ENCODE data around the gene ITGB1BP1.

- TF ChIP-seq EZH2phosphoT487 (IDR thresholded peaks at IDR 0.05; ENCODE audit: borderline replicate concordance, low read depth, low read length) (no peak), CTCF (conservative IDR thresholded peaks at IDR 0.05; ENCODE audit: low read length) (no peak)
Observed at GRCh38 chr2:9406529-9407362, 16.6 kb downstream of the ITGB1BP1 start.

Measured in OCI-LY7 (cell line).